ENCODE data around the gene ULK4. TPM values are rescaled to one million over a fixed set of nuclear protein-coding genes. Genes with fewer than 3 reads are reported as not detected.

Gene ULK4
- total and polyA plus RNA-seq, 9 donors, result 2.4 to 58.7 (median 7.3) TPM

GRCh38 chr3:41345788-41346187, 616.1 kb downstream of the ULK4 start:
- 95 to 96% (median 96%) methylated on average over 5 of the region's 5 CpGs for WGBS, 3 donors
- DNase-seq, result no peak
- no peak for TF ChIP-seq POLR2A (IDR thresholded peaks at IDR 0.05)
- TF ChIP-seq EP300 (IDR thresholded peaks at IDR 0.05), result no peak
- TF ChIP-seq CTCF (IDR thresholded peaks at IDR 0.05), result no peak
- H3K27me3 ChIP-seq, result no peaks in the 10 kb centered on the region
- no peaks in the 10 kb centered on the region for H3K9me3 ChIP-seq
- intact Hi-C loops (cut with DNase I), result no loop called here
- no peaks in the 10 kb centered on the region for H3K36me3 ChIP-seq
- H3K4me3 ChIP-seq, result no peak overlapping the region
- H3K27ac ChIP-seq, result no peak overlapping the region
- H3K4me1 ChIP-seq (ENCODE audit: insufficient read depth), result no peaks in the 10 kb centered on the region

- WGBS, 3 donors, result 98 to 99% (median 98%) methylated on average over 1 of the region's 1 CpG
- H3K27ac ChIP-seq, result no peak overlapping the region
- H3K36me3 ChIP-seq, result no peaks in the 10 kb centered on the region
- no peaks in the 10 kb centered on the region for H3K27me3 ChIP-seq
- DNase-seq, result no peak
- no peak for TF ChIP-seq CTCF (IDR thresholded peaks at IDR 0.05)
- no peak for TF ChIP-seq EP300 (IDR thresholded peaks at IDR 0.05)
- no peak for TF ChIP-seq POLR2A (IDR thresholded peaks at IDR 0.05)
- intact Hi-C loops (cut with DNase I), result no loop called here
- H3K9me3 ChIP-seq, result no peaks in the 10 kb centered on the region
- H3K4me3 ChIP-seq, result no peak overlapping the region
- H3K4me1 ChIP-seq (ENCODE audit: insufficient read depth), result no peaks in the 10 kb centered on the region
These were observed 622.1 kb downstream of the ULK4 start for GRCh38 chr3:41339758-41340157.

- no peak for DNase-seq
- 40 to 51% (median 48%) methylated on average over 1 of the region's 1 CpG for WGBS, 3 donors
- H3K27ac ChIP-seq, result no peak overlapping the region
- H3K4me3 ChIP-seq, result no peak overlapping the region
- intact Hi-C loops (cut with DNase I), result no loop called here
- H3K27me3 ChIP-seq, result no peaks in the 10 kb centered on the region
- H3K4me1 ChIP-seq (ENCODE audit: insufficient read depth), result no peaks in the 10 kb centered on the region
- no peak for TF ChIP-seq CTCF (IDR thresholded peaks at IDR 0.05)
- TF ChIP-seq EP300 (IDR thresholded peaks at IDR 0.05), result no peak
- TF ChIP-seq POLR2A (IDR thresholded peaks at IDR 0.05), result no peak
- no peaks in the 10 kb centered on the region for H3K9me3 ChIP-seq
- H3K36me3 ChIP-seq, result no peaks in the 10 kb centered on the region
These were observed 623.6 kb downstream of the ULK4 start for GRCh38 chr3:41338276-41338675.

GRCh38 chr3:41334426-41334825, 627.5 kb downstream of the ULK4 start:
- intact Hi-C loops (cut with DNase I), result no loop called here
- H3K9me3 ChIP-seq, result no peaks in the 10 kb centered on the region
- no peaks in the 10 kb centered on the region for H3K36me3 ChIP-seq
- peaks cover 3% of the 10 kb centered on the region for H3K4me1 ChIP-seq (ENCODE audit: insufficient read depth)
- no peak for TF ChIP-seq CTCF (IDR thresholded peaks at IDR 0.05)
- no peak for TF ChIP-seq EP300 (IDR thresholded peaks at IDR 0.05)
- TF ChIP-seq POLR2A (IDR thresholded peaks at IDR 0.05), result no peak
- 87 to 93% (median 91%) methylated on average over 2 of the region's 2 CpGs for WGBS, 3 donors
- H3K27ac ChIP-seq, result no peak overlapping the region
- no peak overlapping the region for H3K4me3 ChIP-seq
- H3K27me3 ChIP-seq, result no peaks in the 10 kb centered on the region
- no peak for DNase-seq

GRCh38 chr3:41331041-41331440, 630.9 kb downstream of the ULK4 start:
- Histone ChIP-seq H3K27me3 (no peaks in the 10 kb centered on the region), H3K36me3 (no peaks in the 10 kb centered on the region), H3K27ac (no peak overlapping the region), H3K4me3 (no peak overlapping the region), H3K9me3 (no peaks in the 10 kb centered on the region), H3K4me1 (ENCODE audit: insufficient read depth) (peaks cover 3% of the 10 kb centered on the region)
- TF ChIP-seq POLR2A (IDR thresholded peaks at IDR 0.05) (no peak), CTCF (IDR thresholded peaks at IDR 0.05) (no peak), EP300 (IDR thresholded peaks at IDR 0.05) (no peak)
- intact Hi-C loops (cut with DNase I), result no loop called here
- no peak for DNase-seq
- 91 to 98% (median 93%) methylated on average over 3 of the region's 3 CpGs for WGBS, 3 donors

All from ovary (tissue), 9 donors.